ENCODE data around the gene MEDAG.

GRCh38 chr13:30862707-30863106, 43.4 kb upstream of the MEDAG start:
- no peak for TF ChIP-seq CTCF (IDR thresholded peaks at IDR 0.05)
- TF ChIP-seq SIN3A (IDR thresholded peaks at IDR 0.05; ENCODE audit: borderline replicate concordance, insufficient read depth, low read depth, low read length) = no peak
- no peak for TF ChIP-seq REST (IDR thresholded peaks at IDR 0.05; ENCODE audit: insufficient read depth in 1 of 2, low read depth in 2 of 2, low read length in 1 of 2)
- TF ChIP-seq POLR2AphosphoS5 (IDR thresholded peaks at IDR 0.05; ENCODE audit: low read depth, low read length) = no peak
- TF ChIP-seq TCF7L2 (IDR thresholded peaks at IDR 0.05; ENCODE audit: low read depth, low read length) = no peak

All from Panc1 (cell line).